Central memory CD4-positive, alpha-beta T cell (primary cell): ENCODE data around the gene CLIP1.
"Not testable (repeated sequence)": the region's sequence is repeated elsewhere in the genome, so short reads cannot be mapped to it uniquely, and the experiment has no call there.

Experiments used
- DNase-seq: peaks from one replicate; pipeline ENCODE4 v3.0.0; 2022

CLIP1 gene

DNA sequence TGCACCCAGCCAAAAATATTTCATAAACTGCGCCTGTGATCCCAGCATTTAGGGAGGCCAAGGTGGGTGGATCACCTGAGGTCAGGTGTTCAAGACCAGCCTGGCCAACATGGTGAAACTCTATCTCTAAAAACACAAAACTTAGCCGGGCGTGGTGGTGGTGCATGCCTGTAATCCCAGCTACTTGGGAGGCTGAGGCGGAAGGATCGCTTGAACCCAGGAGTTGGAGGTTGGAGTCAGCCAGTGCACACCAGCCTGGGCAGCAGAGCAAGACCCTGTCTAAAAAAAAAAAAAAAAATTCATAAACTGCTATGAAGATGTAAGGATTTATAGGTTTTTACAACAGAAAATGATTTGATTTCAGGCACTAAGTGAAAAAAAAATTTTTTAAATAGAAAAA lies 6.6 kb upstream of the CLIP1 start:
- DNase-seq: not testable (repeated sequence)

DNA sequence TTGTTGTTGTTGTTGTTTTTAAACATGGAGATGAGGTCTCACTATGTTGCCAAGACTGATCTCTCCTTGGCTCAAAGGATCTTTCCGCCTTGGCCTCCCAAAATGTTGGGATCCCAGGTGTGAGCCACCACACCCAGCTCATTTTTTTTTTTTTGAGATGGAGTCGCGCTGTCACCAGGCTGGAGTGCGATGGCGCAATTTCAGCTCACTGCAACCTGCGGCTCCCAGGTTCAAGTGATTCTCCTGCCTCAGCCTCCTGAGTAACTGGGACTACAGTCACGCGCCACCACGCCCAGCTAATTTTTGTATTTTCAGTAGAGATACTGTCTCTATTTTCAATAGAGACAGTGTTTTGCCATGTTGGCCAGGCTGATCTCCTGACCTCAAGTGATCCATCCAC lies 4.9 kb upstream of the CLIP1 start:
- DNase-seq: no peak

DNA sequence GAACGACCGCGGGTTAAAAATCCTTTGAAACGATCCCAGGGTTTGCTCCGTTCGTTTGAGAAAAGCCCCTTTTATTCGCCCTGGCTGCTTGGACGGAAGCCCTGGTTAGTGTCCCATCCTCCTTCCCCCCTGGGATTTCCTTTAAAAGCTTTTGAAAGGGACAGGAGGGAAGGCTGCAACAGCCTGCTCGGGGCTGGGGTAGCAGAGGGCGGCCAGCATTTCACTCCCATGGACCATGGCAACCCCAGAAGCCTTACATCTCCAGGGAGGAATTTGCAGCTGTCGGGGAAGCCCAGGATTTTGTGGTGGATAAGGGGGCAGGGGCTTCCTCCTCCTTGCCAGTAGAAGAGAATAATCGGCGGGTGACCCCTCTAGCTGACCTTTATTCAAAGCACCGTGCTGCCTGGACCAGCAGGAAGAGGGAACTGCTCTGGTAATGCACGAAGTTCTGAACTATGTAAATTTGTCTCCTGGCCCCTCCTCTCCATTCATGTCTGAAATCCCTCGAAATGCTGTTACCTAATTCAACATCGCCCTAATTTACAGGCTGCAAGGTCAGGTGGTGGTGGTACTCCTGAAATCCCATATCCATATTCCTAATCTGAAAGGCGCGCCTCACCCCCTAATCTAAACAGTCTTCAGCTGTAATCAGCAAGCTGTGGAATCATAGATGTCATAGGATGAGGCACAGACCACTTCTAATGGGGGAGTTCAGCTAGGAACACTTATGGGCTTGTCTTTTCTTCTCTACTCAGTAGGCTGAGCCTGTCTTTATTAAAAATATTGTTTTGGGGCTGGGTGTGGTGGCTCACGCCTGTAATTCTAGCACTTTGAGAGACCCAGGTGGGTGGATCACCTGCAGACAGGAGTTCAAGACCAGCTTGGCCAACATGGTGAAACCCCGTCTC lies 1.0 kb upstream of the CLIP1 start:
- DNase-seq: no peak

DNA sequence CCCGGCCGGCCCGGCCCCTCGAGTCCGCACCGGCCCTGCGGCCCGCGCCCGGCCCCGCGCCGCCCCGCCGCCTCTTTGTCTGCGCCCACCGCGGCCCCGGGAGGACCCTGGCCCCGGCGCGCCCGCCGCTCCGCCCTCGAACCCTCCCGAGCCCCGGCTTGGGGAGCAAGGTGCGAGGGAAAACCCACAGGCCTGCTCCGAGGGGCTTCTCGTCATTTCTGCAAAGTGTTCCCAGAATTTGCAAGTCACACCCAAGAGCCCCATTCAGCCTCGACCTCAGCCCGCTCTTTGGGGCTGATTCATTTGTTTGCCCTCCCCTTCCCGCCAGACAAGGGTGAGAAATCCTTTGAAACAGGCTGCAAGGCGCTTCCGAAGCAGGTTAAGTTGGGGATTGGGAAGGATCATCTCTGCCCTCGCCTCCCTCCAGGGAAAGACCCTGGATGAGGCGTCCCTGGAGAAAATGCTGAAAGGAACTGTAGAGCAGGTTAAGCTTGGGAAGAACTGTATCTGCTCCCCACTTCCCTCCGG lies 325 bp upstream of the CLIP1 start:
- no peak for DNase-seq

DNA sequence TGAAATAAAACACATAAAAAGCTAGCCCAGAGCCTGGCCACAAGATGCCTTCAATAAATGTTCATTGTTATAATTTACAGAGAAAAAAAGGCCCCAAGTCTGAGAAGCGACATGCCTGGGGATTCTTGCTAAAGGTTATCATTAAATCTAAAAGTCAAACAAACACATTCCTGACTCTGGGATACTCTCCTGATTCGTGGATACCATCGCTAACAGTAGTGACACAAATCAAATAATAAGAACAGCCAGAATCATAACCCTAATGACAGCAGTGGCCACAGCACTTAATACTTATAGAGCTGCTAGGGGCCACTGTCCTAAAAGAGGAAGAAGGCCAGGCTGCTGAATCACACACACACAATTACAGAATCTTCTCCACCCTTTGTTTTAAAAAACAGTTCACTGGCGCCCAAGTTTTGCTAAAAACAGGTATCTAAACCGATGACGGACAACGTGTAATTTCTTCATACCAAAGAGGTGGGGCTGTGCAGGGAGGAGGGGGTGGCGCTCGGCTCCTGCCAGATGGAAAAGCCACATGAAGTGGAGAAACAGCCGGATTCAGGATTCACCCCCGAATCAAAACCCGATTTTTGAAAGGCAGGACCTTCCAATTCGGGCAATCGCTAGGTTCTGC lies 1.2 kb downstream of the CLIP1 start:
- peak; percentile 15 for DNase-seq

DNA sequence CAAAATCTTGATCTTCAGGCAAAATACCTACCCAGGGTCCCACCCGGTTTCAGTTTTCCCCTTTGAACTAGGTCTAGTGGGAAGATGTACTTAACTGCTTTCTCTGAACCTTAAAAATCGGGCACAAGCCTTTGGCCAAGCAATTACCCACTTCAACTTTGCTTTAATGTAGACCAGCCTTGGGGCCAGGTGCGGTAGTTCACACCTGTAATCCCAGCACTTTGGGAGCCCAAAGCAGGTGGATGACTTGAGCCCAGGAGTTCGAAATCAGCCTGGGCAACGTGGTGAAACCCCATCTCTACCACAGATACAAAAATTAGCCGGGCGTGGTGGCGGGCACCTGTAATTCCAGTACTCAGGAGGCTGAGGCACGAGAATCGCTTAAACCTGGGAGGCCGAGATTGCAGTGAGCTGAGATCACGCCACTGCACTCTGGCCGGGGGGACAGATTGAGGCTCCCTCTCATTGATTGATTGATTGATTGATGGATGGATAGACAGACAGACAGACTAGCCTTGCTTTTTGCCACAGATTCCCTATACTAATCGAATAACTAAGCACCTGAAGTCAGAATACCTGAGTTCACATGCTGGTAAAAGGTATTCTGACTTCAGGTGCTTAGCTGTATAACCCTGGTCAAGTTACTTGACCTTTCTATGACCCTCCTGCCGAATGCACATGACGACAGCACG lies 1.9 kb downstream of the CLIP1 start:
- DNase-seq: no peak

DNA sequence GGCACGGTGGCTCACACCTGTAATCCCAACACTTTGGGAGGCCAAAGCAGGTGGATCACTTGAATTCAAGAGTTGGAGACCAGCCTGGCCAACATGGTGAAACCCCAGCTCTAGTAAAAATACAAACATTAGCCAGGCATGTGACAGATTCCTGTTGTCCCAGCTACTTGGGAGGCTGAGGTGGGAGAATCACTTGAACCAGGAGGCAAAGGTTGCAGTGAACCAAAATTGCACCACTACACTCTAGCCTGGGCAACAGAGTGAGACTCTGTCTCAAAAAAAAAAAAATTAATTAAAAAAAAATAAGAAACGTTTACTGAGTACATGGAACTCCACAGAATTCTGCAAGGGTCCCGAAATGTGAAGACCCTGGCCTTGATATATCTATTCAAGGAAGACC lies 3.4 kb downstream of the CLIP1 start:
- not testable (repeated sequence) for DNase-seq

DNA sequence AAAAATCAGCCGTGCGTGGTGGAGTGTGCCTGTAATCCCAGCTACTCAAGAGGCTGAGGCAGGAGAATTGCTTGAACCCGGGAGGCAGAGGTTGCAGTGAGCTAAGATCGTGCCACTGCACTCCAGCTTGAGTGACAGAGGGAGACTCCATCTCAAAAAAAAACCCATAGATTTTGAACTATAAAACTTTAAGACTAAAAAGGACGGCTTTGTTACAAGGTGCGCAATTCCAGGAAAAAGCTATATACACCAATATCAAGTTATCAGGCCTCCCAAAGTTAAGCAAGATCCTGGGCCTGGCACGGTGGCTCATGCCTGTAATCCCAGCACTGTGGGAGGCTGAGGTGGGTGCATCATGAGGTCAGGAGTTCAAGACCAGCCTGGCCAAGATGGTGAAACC lies 6.8 kb downstream of the CLIP1 start:
- not testable (repeated sequence) for DNase-seq

DNA sequence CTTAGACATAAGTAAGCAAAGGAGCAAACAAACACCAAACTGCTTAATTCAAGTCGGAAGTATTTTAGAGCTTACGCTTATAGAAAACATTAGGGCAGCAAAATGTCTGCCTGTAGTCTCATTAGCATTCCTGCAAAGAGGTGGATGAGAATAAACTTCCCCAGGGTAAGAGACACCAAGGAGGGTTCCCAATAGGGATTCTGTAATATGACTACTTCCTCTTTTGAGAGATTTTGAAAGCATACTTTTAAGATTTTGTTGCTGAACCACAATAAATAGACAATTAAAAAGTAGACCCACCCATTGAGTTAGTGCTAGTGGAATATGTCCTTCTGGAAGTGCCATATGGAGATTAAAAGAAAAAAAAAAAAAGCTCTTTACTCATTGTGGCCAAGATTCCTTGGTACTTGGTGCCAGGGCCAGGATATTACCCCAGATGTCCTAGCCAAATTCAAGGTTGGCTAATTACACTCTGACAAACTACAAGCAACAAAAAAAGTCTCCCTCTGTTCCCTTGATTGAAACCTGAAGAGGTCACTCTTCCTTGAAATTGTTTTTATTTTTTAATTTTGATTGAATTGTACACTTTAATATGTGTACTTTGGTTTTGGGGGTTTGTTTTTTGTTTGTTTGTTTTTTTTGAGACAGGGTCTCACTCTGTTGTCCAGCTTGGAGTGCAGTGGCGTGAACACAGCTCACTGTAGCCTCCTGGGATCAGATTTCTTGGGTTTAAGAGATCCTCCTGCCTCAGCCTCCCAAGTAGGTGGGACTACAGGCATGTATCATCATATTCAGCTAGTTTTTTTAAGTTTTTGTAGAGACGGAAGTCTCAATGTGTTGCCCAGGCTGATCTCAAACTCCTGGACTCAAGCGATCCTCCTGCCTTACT lies 8.7 kb downstream of the CLIP1 start:
- no peak for DNase-seq

DNA sequence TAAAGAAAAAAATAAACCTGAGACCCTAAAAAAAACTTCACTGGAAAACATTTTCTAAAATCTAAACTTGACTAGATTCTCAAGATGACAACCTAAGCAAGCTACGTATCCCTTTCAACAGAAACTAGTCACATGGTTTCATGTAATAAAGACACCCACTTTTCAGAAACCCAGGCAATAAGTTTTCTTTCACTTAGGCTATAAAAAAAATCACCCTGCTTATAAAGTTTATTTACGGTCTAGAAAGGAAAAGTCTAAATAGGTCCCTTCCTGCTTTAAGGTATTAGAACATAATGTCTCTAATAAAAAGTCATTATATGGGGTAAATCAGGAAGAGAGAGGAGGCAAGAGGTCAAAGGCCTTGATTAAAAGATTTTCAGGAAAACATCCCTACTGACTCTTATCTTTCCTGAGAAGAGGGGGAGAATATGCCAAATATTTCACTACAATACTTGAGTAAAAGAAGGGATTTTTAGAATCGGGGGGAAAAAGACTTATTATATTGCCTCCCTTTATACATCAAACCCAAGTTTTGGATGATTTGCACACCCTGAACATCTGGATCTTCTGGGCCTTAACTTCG lies 9.5 kb downstream of the CLIP1 start:
- DNase-seq: peak; percentile 17

DNA sequence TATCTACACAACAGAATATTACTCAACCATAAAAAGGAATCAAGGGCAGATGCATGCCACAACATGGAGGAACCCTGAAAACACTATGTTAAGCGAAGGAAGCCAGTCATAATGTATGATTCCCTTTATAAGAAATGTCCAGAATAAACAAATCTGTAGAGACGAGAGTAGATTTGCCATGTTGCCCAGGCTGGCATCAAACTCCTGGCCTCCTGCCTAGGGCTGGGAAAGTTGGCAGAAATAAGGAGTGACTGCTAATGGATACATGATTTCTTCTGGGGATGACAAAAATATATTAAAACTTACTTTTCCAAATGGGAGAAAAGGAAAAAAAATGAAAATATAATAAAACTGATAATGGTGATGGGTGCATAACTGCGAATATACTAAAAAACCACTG lies 10.9 kb downstream of the CLIP1 start:
- no peak for DNase-seq

DNA sequence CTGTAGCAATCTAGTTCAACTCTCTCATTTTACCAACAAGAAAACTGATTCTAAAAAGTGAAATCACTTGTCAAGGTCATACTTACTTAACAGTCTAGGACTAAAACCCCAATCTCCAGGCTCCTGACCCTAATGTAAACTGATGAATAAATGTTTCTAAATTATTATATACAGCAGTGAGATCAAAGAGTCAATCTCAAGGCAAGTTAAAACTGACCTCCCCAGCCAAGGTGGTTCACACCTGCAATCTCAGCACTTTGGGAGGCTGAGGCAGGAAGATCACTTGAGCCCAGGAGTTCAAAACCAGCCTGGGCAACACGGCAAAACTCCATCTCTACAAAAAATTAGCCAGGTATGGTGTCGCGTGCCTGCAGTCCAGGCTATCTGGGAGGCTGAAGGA lies 15.3 kb downstream of the CLIP1 start:
- no peak for DNase-seq

DNA sequence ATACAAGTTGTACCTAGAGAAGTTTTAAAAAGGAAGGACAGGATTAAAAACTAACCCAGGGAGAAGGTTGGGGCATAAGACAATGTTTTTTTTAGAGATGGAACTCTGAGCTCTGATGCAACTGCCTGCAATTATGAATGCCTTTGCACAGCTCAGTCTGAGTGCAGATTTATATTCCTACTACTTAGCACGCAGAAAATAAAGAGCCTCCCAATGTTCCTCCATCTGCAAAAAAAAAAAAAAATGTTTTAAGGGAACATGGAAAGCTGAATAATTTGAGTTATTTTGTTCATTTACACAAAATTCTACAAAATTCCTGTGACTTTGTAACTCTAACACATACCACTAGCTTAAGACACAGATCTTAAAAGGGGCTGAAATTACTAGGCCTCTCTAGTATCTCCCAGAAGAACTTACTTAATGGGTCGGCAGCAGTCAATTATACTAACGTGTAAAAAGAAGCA lies 15.7 kb downstream of the CLIP1 start:
- DNase-seq: no peak

DNA sequence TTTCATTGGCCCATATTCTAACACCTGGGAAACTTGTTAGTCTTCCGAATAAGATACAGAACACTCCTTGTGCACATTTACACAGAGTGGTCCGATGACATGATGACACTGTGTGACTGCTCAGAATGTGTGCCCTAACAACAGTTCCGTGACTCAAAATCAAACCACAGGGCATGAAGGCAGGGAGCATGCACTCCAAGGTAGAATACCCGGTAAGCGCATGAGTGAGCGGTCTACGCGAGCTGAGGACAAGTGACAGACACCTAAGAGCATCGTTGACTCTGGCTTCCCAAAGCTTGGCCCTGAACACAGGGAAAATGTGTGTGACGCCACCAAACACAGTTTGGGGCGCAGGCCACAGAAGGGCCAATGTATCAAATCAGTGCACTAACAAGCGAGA lies 18.6 kb downstream of the CLIP1 start:
- no peak for DNase-seq

DNA sequence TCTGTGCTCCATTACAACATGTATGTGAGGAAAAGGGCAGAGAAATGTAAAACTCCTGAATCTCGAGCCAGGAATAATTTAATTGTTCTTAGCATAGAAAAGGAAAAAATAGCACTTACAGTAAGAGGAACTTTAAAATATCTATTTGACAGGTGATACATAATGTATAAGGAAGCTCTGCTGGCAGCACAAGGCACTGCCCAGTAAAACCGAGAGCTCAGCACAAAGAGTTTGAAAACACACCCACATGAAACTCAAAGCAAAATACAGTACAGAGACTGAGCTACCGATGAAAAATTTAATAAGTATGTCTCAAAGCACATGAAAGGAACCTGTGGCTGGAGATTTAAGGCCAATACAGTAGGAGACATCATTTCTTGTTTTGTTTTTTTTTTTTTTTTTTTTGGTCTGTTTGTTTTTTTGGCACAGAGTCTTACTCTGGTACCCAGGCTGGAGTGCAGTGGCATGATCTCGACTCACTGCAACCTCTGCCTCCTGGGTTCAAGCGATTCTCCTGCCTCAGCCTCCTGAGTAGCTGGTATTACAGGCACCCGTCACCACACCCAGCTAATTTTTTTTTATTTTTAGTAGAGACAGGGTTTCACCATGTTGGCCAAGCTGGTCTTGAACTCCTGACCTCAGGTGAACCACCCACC lies 19.2 kb downstream of the CLIP1 start:
- DNase-seq: no peak

DNA sequence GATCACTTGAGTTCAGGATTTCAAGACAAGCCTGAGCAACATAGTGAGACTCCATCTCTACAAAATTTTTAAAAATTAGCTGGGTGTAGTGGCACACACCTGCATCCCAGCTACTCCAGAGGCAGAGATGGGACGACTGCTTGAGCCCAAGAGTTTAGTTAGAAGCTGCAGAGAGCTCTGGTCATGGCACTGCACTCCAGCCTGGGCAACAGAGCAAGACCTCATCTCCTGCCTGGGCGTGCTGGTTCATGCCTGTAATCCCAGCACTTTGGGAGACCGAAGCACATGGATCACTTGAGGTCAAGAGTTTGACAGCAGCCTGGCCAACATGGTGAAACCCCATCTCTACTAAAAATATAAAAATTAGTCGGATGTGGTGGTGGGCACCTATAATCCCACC lies 20.2 kb downstream of the CLIP1 start:
- DNase-seq: no peak

DNA sequence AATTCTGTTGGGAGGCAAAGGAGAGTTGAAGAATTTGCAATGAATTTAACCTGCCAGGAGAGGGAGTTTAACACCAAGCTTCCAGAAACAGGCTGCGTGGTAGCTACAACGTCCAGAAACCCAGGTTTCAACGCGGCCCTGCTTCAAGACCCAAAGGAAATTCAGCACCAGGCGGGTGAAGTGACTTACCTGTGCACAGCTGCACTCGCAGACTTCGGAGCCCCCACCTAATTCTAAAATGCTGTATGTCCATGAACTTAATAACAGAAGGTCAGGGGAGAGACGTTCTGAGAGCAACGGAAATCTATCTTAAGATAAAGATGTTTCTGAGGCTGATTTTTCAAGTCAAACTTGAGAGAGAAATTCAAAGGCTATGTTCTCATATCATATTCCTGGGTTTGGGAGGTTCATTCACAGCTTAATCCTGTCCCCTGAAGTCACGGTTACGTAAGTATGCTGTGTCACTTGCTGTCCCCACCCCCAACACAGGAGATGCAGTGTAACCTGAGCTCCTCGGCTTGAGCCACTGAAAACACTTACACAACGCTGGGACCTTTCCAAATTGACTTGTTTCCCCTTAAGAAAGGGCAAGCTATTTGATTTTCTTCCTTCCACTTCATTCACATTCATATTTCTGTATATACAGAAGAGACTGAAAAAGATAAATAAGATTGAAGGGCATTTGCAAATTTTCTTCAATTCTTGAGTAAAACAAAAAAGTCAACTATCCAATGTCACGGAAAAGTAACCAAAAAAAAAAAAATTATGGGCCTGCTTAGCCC lies 22.7 kb downstream of the CLIP1 start:
- DNase-seq: peak; percentile 63

DNA sequence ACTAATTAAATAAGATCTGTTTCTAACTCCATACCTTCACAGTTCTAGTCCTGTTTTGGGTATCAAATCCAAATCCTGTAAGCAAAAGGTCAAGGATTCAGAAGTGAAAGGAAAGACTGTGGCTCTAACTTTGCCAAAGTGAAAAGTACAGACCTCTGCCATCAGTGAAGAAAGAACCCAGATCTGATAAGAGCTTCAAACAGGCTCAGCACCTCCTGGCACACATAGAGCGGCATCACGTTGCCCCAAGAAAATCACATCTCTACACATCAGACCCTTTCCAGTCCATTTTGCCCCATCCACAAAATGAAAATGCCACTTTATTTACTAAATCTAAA lies 23.2 kb downstream of the CLIP1 start:
- no peak for DNase-seq

DNA sequence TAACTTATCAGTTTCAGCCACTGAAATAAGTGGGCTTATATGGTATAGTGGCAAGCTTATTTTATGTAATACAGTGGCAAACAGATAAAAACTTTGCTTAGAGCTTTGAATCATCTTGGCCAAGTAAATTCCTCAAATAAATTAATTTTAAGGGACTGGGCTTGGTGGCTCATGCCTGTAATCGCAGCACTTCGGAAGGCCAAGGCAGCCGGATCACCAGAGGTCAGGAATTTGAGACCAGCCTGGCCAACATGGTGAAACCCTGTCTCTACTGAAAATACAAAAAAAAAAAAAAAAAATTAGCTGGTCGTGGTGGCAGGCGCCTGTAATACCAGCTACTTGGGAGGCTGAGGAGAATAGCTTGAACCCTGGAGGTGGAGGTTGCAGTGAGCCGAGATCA lies 24.5 kb downstream of the CLIP1 start:
- not testable (repeated sequence) for DNase-seq

DNA sequence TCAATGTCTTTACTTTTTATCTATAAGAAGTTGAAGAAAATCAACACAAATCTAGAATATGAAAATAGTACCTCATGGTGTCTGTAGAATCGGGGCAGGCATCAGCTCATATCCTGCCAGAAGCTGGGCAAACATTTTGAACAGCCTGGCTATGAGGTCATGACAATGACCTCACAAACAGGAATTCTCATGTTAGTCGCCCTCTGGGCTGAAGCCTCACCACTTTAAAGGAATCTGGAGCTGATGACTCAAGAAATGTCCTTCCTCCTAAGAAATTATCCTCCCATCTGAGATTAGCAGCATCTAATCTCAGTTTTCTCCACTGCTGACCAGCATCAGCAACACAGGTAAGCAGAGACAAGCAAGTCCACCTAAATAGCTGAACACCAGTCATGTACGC lies 27.1 kb downstream of the CLIP1 start:
- DNase-seq: no peak
